Measurements from ENCODE around the gene TMEM203. TPM values are rescaled to one million over a fixed set of nuclear protein-coding genes. Genes with fewer than 3 reads are reported as not detected.

The TMEM203 gene
- total RNA-seq, 1 donor from 2014 or later = 40.3 TPM

DNA sequence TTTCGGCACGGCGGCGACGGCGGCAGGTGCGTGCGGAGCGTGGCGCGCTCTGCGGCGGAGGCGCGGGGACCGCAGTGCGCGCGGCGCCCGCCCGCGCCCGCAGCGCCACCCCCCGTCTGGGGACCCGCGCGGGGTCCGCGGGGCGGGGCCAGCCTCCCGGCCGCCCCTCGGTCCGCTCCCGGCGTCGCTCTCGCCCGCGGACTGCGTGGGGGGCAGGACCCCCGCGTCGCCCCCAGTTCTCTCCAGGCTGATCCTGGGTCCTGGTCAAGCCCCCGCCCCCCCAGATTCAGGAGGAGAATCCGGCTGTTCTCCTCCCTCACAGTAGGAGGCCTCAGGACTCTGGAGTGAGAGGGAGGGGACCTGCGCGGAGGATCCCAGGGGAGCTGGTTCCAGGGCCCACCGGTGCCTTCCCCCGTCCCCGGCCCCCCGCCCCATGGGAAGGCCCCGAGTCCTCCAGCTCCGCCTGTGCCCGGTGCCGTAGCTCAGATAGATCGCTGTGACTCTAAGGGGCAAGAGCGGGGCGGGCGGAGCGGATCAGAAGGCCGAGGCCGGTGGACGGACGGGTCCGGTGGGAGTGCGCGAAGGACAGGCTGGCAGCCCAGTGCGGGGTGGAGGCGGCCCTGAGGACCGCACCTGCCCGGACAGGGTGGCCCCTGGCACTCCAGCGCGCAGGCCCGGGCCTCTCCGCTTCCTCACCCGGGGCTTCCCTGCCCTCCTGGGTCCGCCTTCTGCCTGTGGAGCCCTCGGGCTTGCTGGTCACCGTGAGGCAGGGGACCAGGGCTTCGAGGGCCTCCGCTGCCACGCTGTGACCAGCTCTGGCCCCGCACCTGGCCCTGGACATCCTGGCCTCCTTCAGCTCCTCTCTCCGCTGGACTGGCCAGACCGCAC, 17.0 kb upstream of the TMEM203 start, which contains the start of gene RNF208:
Gene RNF208, minus strand, starts transcription at position 51 of the 888 bp plus-strand sequence. CDS start 1,028 bp downstream, outside the sequence.
- Histone ChIP-seq H3K27me3 (ENCODE audit: control insufficient read depth, insufficient read depth, low read length) (no peaks in the 10 kb centered on the region), H3K4me3 (ENCODE audit: low read depth, low read length) (peak within 1 kb of the TSS; percentile 46), H3K36me3 (ENCODE audit: control insufficient read depth, insufficient read depth, low read length) (no peaks in the 10 kb centered on the region)
- TF ChIP-seq, protein P1, sequence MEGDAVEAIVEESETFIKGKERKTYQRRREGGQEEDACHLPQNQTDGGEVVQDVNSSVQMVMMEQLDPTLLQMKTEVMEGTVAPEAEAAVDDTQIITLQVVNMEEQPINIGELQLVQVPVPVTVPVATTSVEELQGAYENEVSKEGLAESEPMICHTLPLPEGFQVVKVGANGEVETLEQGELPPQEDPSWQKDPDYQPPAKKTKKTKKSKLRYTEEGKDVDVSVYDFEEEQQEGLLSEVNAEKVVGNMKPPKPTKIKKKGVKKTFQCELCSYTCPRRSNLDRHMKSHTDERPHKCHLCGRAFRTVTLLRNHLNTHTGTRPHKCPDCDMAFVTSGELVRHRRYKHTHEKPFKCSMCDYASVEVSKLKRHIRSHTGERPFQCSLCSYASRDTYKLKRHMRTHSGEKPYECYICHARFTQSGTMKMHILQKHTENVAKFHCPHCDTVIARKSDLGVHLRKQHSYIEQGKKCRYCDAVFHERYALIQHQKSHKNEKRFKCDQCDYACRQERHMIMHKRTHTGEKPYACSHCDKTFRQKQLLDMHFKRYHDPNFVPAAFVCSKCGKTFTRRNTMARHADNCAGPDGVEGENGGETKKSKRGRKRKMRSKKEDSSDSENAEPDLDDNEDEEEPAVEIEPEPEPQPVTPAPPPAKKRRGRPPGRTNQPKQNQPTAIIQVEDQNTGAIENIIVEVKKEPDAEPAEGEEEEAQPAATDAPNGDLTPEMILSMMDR (IDR thresholded peaks at IDR 0.05; ENCODE audit: insufficient read depth, low read length, poor library complexity, severe bottlenecking) = no peak
- DNase-seq (ENCODE audit: low read depth) = no peak

DNA sequence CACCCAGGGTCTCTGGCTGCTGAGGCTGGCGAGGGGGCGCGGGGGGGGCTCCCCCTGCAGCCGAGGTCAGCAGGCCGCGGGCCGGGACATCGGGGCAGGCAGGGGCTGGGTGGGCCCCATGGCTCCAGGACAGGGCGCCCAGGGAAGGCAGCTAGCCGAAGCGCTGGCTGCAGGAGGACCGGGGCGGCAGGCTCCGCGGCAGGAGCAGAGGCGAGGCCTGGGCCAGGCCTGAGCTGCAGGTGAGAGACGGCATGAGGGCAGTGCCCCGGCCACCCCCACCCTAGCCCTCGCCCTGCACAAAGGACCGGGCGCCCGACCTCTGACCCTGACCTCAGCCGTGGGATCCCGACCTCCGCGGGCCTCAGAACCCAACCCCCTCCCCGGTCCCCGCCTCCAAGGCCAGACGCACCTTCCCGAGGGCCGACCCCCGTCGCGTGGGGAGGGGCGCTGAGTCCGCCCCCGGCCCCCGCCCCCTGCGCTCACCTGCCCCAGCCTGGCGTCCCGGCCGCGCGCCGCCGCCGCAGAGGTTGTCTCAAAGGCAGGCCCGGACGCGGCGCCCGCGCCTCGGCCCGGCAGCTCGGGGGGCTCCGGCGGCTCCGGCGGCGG, 16.2 kb upstream of the TMEM203 start:
- H3K36me3 ChIP-seq (ENCODE audit: control insufficient read depth, insufficient read depth, low read length) = no peaks in the 10 kb centered on the region
- TF ChIP-seq, protein P1 (IDR thresholded peaks at IDR 0.05; ENCODE audit: insufficient read depth, low read length, poor library complexity, severe bottlenecking) = no peak
- peak overlapping the region; percentile 46 for H3K4me3 ChIP-seq (ENCODE audit: low read depth, low read length)
- no peak for DNase-seq (ENCODE audit: low read depth)
- no peaks in the 10 kb centered on the region for H3K27me3 ChIP-seq (ENCODE audit: control insufficient read depth, insufficient read depth, low read length)

DNA sequence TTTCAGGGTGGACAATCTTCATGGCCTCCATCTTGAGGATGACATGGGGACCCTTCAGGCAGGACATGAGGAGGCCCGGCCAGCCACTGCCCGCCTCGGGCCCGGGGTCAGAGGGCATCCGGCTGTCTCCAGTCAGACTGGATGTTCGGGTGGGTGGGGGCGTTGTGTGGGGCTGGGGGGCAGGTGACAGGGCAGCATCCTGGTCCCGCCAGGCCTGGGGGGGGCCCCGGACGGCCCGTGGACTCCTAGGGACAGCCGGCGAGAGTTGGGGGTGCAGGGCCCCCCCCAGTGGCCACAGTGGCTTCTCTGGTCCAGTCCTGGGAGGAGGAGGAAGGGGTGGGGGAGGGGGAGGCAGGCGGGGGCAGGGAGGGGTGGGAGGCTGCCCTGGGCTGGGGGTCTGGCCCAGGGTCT, 15.7 kb upstream of the TMEM203 start:
- Histone ChIP-seq H3K36me3 (ENCODE audit: control insufficient read depth, insufficient read depth, low read length) (no peaks in the 10 kb centered on the region), H3K27me3 (ENCODE audit: control insufficient read depth, insufficient read depth, low read length) (no peaks in the 10 kb centered on the region), H3K4me3 (ENCODE audit: low read depth, low read length) (no peak overlapping the region)
- TF ChIP-seq, protein P1 (IDR thresholded peaks at IDR 0.05; ENCODE audit: insufficient read depth, low read length, poor library complexity, severe bottlenecking) = no peak
- no peak for DNase-seq (ENCODE audit: low read depth)

DNA sequence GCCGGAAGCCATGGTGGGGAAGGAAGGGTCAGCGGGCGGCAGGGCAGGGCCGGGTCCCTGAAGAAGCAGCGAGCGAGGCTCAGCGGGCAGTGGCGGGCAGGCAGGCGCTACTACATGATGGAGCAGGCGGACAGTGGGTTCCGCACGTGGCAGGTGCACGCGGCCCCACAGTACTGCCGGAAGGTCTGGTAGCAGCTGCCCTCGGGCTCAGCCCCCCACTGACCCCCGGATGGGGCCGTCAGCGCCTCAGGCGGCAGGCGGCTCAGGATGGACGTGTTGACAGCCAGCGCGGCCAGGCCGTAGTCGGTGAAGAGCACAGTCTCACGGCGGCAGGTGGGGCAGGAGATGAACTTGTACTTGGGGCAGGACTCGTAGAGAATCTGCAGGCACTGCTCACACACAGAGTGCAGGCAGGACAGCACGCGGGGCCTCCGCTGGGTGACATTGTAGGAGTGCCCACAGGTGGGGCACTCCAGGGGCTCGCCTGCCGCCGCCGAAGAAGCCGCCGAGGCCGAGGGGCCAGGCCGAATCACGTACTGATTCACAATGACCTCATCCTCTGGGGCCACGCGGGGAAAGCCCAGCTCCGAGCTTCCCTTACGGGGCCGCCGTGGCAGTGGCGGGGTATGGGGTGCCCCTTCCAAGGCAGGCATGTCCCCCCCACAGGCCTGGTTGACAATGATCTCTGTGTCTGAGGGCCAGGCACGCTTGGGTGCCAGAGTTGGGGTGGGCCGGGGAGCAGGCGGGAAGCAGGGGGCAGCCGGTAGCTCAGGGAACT, 15.1 kb upstream of the TMEM203 start:
- TF ChIP-seq, protein P1 (IDR thresholded peaks at IDR 0.05; ENCODE audit: insufficient read depth, low read length, poor library complexity, severe bottlenecking) = no peak
- DNase-seq (ENCODE audit: low read depth) = no peak
- H3K27me3 ChIP-seq (ENCODE audit: control insufficient read depth, insufficient read depth, low read length) = no peaks in the 10 kb centered on the region
- no peak overlapping the region for H3K4me3 ChIP-seq (ENCODE audit: low read depth, low read length)
- H3K36me3 ChIP-seq (ENCODE audit: control insufficient read depth, insufficient read depth, low read length) = no peaks in the 10 kb centered on the region

DNA sequence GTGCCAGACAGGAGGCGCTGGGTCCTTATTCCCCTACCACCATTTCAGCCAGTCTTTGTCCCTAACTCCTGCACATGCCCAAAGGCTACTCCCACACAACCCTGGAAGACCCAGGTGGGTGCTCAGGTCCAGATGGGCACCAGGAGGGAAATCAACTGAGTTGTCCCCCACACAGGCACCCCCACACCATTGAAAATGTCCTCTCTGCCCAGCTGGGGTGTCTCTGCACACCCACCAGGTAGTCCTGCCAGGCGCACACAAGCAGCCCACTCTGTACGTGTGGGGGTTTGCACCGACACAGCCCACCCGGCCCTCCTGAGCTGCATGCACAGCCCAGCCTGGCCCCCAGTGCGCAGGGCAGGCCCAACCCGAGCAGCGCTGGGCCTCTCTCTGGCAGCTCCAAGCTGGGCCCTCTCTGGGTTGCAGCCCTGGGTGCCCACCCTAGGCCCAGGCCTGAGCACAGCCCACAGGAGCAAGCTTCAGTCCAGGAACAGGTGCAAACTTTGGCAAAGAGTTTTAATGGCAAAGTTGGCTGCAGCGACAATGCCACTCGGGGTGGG, 14.4 kb upstream of the TMEM203 start:
- no peak for DNase-seq (ENCODE audit: low read depth)
- Histone ChIP-seq H3K36me3 (ENCODE audit: control insufficient read depth, insufficient read depth, low read length) (no peaks in the 10 kb centered on the region), H3K27me3 (ENCODE audit: control insufficient read depth, insufficient read depth, low read length) (no peaks in the 10 kb centered on the region), H3K4me3 (ENCODE audit: low read depth, low read length) (no peak overlapping the region)
- TF ChIP-seq, protein P1 (IDR thresholded peaks at IDR 0.05; ENCODE audit: insufficient read depth, low read length, poor library complexity, severe bottlenecking) = no peak
